ENCODE data around the gene SALL3.

Gene SALL3

DNA sequence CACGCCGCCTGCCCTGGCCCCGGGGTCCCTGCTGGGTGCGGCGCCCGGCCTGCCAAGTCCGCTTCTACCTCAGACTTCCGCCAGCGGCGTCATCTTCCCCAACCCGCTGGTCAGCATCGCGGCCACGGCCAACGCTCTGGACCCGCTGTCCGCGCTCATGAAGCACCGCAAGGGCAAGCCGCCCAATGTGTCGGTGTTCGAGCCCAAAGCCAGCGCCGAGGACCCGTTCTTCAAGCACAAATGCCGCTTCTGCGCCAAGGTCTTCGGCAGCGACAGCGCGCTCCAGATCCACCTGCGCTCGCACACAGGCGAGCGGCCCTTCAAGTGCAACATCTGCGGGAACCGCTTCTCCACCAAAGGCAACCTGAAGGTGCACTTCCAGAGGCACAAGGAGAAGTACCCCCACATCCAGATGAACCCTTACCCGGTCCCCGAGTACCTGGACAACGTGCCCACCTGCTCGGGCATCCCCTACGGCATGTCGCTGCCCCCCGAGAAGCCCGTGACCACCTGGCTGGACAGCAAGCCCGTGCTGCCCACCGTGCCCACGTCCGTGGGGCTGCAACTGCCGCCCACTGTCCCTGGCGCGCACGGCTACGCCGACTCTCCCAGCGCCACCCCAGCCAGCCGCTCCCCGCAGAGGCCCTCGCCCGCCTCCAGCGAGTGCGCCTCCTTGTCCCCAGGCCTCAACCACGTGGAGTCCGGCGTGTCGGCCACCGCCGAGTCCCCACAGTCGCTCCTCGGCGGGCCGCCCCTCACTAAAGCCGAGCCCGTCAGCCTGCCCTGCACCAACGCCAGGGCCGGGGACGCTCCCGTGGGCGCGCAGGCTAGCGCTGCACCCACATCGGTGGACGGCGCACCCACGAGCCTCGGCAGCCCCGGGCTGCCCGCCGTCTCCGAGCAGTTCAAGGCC, 13.7 kb downstream of the SALL3 start:
- TF ChIP-seq ZBTB7A (tag by site-specific recombination; IDR thresholded peaks at IDR 0.05; ENCODE audit: low read depth) (no peak), GLI4 (tag by site-specific recombination; IDR thresholded peaks at IDR 0.05) (no peak), ZFHX2 (tag by site-specific recombination; conservative IDR thresholded peaks at IDR 0.05) (no peak), ZNF645 (tag by site-specific recombination; IDR thresholded peaks at IDR 0.05) (no peak), SALL2 (tag by site-specific recombination; IDR thresholded peaks at IDR 0.05; ENCODE audit: borderline replicate concordance) (no peak), YY1 (tag by site-specific recombination; IDR thresholded peaks at IDR 0.05) (no peak), ZNF37A (tag by site-specific recombination; IDR thresholded peaks at IDR 0.05) (no peak), PRDM6 (tag by site-specific recombination; IDR thresholded peaks at IDR 0.05) (no peak), ZNF544 (tag by site-specific recombination; IDR thresholded peaks at IDR 0.05) (no peak), ZNF214 (tag by site-specific recombination; IDR thresholded peaks at IDR 0.05; ENCODE audit: borderline replicate concordance) (no peak), ZBTB1 (tag by site-specific recombination; IDR thresholded peaks at IDR 0.05) (no peak)
- TF ChIP-seq, protein P1, sequence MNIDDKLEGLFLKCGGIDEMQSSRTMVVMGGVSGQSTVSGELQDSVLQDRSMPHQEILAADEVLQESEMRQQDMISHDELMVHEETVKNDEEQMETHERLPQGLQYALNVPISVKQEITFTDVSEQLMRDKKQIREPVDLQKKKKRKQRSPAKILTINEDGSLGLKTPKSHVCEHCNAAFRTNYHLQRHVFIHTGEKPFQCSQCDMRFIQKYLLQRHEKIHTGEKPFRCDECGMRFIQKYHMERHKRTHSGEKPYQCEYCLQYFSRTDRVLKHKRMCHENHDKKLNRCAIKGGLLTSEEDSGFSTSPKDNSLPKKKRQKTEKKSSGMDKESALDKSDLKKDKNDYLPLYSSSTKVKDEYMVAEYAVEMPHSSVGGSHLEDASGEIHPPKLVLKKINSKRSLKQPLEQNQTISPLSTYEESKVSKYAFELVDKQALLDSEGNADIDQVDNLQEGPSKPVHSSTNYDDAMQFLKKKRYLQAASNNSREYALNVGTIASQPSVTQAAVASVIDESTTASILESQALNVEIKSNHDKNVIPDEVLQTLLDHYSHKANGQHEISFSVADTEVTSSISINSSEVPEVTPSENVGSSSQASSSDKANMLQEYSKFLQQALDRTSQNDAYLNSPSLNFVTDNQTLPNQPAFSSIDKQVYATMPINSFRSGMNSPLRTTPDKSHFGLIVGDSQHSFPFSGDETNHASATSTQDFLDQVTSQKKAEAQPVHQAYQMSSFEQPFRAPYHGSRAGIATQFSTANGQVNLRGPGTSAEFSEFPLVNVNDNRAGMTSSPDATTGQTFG (tag by site-specific recombination; IDR thresholded peaks at IDR 0.05; ENCODE audit: borderline replicate concordance), result no peak
- TF ChIP-seq, protein P2, sequence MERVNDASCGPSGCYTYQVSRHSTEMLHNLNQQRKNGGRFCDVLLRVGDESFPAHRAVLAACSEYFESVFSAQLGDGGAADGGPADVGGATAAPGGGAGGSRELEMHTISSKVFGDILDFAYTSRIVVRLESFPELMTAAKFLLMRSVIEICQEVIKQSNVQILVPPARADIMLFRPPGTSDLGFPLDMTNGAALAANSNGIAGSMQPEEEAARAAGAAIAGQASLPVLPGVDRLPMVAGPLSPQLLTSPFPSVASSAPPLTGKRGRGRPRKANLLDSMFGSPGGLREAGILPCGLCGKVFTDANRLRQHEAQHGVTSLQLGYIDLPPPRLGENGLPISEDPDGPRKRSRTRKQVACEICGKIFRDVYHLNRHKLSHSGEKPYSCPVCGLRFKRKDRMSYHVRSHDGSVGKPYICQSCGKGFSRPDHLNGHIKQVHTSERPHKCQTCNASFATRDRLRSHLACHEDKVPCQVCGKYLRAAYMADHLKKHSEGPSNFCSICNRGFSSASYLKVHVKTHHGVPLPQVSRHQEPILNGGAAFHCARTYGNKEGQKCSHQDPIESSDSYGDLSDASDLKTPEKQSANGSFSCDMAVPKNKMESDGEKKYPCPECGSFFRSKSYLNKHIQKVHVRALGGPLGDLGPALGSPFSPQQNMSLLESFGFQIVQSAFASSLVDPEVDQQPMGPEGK (tag by site-specific recombination; IDR thresholded peaks at IDR 0.05), result no peak
- Histone ChIP-seq H3K9me3 (ENCODE audit: control insufficient read depth, insufficient read depth, low read depth, low read length) (no peaks in the 10 kb centered on the region), H3K27ac (ENCODE audit: extremely low read depth, low read depth, low read length) (no peak overlapping the region), H3K36me3 (ENCODE audit: control insufficient read depth in 2 of 2, insufficient read depth in 1 of 2, low read length in 2 of 2) (peaks cover 4 to 23% of the 10 kb centered on the region in 2 experiments; a peak in 2 of 3 replicates), H3K4me3 (ENCODE audit: low read depth, low read length) (no peak overlapping the region), H3K4me1 (ENCODE audit: control insufficient read depth, insufficient read depth, low read length) (peaks cover 17% of the 10 kb centered on the region)
- POLR2A ChIA-PET, result no interaction called here
- CTCF ChIA-PET, result no interaction called here

GRCh38 chr18:78994000-78994399, 14.4 kb downstream of the SALL3 start:
- ChIA-PET POLR2A (no interaction called here), CTCF (no interaction called here)
- H3K4me3 ChIP-seq (ENCODE audit: low read depth, low read length), result no peak overlapping the region
- H3K27ac ChIP-seq (ENCODE audit: extremely low read depth, low read depth, low read length), result no peak overlapping the region
- peaks cover 11% of the 10 kb centered on the region for H3K4me1 ChIP-seq (ENCODE audit: control insufficient read depth, insufficient read depth, low read length)
- H3K36me3 ChIP-seq (ENCODE audit: control insufficient read depth in 2 of 2, insufficient read depth in 1 of 2, low read length in 2 of 2), result peaks cover 4 to 28% of the 10 kb centered on the region in 2 experiments; a peak in 2 of 3 replicates
- H3K9me3 ChIP-seq (ENCODE audit: control insufficient read depth, insufficient read depth, low read depth, low read length), result no peaks in the 10 kb centered on the region
- TF ChIP-seq ZNF248 (tag by site-specific recombination; IDR thresholded peaks at IDR 0.05) (no peak), SETDB1 (IDR thresholded peaks at IDR 0.05; ENCODE audit: insufficient read length, low read length) (no peak), ZNF324 (tag by site-specific recombination; IDR thresholded peaks at IDR 0.05) (no peak), ZNF18 (tag by site-specific recombination; IDR thresholded peaks at IDR 0.05) (no peak), HIC1 (tag by site-specific recombination; IDR thresholded peaks at IDR 0.05) (no peak), ZBTB1 (tag by site-specific recombination; IDR thresholded peaks at IDR 0.05) (no peak), TRIM28 (IDR thresholded peaks at IDR 0.05; ENCODE audit: borderline replicate concordance, low read length) (no peak), ZNF350 (tag by site-specific recombination; IDR thresholded peaks at IDR 0.05) (no peak)
- TF ChIP-seq, protein P3, sequence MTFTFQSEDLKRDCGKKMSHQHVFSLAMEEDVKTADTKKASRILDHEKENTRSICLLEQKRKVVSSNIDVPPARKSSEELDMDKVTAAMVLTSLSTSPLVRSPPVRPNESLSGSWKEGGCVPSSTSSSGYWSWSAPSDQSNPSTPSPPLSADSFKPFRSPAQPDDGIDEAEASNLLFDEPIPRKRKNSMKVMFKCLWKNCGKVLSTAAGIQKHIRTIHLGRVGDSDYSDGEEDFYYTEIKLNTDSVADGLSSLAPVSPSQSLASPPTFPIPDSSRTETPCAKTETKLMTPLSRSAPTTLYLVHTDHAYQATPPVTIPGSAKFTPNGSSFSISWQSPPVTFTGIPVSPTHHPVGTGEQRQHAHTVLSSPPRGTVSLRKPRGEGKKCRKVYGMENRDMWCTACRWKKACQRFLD (tag by site-specific recombination; IDR thresholded peaks at IDR 0.05), result no peak
